NCI-H2227 (cell line): ENCODE measurements around the gene ARHGAP15.

ENCODE experiments used
- DNase-seq: peaks from one replicate; lab custom pipeline; 2025; ENCODE audit not compliant: unreplicated experiment; lab: John Stamatoyannopoulos, UW

The ARHGAP15 gene

DNA sequence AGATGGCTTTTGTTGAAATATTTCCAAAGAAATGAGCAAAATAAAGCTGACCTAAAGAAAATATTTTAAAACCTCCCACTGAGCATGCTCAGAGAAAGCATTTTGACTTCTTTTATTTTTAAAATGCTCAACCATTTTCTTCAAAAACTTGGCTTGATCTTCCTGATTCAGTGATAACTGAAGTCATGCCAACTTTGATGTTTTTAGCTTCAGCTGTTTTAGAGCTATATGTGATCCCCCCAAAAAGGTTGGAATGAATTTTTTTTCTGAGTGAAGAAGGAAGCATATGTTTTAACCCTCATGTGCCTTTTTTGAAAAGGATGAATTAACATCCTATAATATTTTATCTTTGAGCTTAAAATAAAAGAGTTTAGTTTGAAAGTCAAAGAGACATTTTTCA, 612.0 kb downstream of the ARHGAP15 start:
- no peak for DNase-seq

DNA sequence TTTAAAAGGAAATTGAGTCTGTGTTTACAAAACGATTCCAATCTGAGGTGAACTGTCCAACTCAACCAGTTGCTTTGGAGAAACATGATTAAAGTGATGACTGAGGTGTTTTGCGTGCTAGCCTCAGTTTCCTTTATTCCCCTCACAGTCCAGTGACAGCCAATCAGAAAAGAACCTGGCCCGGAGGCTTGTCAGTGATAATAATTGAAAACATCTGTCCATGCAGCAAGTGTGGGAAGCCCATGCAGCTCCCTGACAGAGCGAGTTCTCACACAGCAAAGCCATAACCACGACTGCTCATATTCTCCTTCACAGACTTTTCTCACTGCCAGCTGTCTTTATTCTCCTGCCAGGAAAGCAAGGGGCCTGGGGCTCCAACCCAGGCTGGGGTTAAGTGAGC, 613.4 kb downstream of the ARHGAP15 start:
- DNase-seq, result no peak

DNA sequence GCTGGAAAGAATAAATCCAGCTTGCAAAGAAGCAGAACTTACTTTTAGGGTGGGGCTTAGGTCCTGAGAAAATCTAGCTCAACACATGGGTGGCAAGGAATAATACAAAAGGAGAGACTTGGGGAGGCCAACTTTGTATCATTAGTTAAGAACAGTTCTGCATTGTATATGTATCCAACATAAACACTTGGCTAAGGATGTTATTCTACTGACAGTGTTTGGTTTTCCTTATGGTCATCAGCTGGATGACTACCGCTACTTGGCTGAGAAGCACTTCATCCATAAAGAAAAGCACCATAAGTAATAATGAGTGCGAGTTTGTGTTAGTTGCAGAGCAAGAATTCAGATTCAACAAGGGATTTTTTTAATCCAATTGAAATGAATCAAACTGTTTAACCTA, 614.9 kb downstream of the ARHGAP15 start:
- no peak for DNase-seq

DNA sequence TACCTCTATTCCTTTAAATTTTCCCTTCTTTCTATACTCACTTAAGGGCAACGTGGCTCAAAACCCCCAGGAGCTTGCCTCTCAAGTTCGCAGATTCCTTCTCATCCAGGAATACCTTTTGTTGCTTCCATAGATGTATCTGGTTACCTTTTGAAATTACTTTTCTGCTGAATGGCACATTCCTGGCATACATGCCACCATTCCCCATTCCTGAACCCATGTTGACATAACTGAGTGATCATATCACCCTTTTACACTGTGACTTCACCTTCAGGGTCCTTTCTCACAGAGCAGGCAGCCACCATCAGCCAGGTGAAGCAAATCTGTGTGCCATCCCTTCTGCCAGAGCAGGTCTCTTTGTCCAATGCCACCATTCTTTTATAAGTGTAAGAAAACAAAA, 615.8 kb downstream of the ARHGAP15 start:
- no peak for DNase-seq

DNA sequence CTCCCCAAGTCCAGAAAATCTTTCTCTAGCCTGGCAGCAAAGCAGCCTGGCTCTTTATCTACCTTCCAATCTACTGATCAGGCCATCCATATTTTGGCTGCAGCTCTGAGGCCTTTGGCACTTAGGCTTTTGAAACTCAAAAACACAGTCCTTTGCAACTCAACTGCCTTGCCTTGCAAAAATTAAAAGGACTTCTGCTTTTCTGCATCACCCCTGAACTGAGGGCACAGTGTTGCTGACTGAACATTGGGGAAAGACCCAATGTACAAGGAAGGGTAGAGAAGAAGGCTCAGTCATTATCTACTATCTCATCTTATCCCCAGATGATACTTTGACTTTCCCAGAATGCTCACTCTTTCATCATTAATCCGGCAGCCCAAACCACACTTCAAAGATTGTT, 625.5 kb downstream of the ARHGAP15 start:
- no peak for DNase-seq

DNA sequence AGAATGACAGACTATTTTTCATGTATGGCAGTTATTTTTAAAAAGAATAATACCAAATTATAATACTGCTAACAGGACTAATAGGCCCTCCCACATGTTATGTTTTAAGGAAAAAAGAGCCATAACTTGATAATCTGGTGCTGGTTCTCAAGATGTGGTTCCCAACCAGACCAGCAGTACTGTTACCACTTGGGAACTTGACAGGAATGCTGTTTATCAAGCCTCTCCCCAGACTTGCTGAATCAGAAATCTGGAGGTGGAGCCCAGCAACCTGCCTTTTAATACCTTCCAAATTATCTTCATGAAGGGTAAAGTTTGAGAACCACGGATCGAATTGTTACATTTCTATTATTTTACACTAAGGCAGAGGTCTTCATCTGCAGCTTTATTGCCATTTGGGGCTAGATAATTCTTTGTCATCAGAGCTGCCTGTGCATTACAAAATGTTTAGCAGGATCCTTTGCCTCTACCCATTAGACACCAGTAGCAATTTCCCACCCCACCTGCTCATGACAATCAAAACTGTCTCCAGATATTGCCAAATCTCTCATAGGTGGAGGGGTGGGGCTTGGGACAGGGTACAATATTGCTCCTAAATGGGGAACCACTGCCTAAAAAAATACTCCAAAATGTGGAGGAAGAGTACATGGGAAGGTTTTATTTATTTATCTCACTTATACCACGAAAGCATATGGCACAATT, 629.6 kb downstream of the ARHGAP15 start:
- DNase-seq, result no peak

DNA sequence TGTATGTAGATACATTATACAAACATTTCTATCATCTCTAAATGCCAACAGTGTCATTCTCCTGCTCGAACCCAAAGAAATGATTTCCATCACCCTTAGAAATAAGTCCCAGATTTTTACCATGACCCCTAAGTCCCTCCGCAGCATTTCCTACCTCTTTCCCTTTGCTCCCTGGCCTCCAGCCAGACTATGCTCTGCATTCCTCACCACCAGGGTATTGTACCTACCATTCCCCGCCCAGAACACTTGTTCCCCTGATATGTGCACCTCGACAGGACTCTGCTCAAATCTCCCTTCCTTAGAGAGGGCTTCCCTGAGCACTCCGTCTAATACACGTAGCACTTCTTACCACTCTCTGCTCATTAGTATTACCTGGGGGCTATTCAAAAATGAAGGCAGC, 630.2 kb downstream of the ARHGAP15 start:
- no peak for DNase-seq

DNA sequence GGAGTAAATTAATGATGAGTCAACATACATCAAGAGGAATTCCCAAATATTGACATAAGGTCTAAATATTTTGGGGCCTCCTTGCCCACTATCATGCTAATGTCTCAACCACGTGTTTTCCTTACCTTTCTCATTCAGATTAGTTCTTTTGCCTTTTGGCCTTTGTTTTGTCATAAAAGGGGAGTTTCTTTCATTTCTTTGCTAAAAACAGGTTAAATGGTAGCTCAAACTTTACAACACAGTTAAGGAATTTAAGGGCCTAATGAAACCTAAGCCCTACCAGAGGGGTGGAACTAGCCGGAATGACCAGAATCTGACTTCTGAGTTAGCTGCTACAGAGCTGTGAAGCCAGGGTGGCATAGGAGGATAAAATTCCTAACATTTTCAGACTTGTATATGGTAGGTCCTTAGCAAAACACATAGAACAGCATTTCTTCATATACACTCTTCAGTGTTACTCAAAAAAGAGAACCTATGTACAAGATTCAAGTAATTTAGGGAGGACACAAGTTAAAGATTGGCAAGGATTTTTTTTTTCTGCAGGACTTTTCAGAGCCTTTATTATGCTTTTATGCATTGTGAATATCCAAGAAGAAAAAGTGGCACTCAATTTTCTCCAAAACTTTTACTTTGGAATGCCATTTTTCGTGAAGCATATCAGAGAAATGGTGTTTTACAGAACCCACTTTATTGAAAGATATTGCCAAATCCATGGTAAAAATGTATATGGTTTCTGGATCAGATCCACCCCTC, 633.1 kb downstream of the ARHGAP15 start:
- no peak for DNase-seq

DNA sequence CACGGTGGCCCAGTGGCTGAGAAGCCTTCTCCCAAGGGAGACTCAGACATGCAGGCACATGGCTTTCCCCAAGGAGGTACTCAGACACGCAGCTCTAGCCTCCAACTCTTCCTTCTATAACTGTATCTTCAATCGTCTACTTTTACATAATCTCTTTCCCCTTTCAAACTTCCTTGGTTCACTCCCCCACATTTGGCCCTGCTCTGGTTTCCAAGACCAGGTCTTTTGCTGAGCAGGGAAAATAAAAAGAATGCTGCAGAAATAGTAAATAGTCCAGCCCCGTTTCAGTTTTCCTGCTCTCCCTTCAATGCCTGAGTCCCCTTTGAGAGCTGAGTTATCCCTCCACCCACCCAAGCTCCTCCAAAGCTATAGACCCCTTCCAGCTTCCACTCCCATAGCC, 635.0 kb downstream of the ARHGAP15 start:
- DNase-seq, result no peak

DNA sequence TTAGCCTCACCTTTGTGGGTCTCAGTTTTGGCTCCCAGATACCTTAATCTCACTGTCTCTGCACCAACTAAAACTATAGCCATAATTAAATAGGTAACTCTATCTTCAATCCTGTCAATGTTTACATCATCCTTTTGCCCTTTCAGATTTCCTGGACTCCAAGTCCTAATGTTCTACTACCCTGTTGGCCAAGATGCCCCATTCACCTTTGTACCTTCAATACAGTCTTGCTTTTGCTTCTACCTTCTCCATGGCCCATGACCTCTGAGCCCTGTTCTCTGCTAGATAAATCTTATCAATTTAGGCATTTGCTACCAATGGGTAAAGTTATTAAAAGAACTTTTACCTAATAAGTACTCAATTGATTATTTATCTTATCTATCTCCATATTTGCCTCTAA, 635.5 kb downstream of the ARHGAP15 start:
- no peak for DNase-seq

DNA sequence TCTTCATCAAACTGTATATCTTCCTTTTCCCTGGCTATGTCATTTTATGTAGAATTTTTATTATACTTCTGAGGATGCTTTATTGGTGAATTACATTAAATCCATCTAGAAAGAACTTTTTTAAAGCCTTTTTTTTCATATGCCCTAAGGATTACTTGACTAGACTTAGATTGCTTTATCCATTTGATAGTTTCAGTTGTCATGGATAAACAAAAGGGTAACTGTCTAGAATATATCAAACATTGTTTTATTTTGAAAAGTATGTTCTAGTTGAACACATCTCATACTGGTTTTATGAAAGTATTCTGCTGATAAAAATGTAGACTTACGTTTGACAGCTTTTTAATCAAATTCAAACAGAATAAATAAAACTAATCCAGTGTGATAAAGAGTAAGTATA, 639.8 kb downstream of the ARHGAP15 start:
- DNase-seq, result no peak

DNA sequence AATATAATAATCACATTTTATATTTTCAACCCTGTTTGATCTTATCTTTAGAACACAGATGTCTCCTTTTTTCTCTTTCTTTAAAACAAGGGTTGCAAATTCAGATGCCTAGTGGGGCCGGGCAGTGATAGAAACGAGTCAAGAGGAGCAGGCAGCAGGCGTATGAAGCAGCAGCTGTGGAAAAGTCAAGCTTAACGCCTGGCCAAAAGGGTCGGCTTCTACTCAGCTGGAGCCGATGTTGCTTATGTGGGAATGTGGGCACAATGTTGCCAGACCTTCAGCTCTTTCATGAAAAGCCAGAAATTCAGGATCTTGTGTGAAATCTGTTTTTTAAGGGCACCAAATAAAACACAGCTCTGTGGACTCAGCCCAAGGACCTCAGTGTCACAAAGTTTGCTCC, 642.7 kb downstream of the ARHGAP15 start:
- no peak for DNase-seq

DNA sequence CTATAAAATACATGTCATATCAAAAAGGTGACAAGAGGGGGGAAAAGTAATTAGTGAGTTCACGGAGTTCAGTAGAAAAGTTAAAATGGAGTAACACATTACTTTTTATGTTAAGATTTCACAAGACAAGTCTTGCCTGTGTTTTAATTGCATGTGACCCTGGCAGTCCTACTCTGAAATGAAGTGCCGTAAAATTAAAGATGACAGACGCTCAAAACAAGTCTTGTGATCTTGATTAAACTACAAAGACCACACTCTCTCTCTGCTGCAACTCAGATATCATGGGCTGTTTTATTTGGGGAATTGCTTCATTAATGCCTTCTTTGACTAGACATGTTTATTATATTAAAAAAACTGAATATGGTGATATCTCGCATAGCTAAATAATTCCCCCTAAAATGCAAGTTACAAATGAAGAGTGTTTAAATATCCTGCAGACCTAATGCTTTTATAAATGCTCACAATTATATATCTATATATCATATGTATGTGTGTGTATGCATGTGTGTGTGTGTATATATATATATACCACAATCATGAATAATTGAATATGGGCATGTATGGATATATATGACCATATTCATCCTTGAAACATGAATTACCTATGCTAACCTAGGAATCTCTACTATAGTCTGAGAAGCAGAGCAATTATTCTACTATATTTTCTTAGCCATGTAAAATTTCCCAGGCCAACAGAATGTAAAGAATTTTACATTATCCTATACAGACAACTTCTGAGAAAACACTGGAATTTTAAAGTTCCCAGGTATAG, 647.5 kb downstream of the ARHGAP15 start:
- no peak for DNase-seq

DNA sequence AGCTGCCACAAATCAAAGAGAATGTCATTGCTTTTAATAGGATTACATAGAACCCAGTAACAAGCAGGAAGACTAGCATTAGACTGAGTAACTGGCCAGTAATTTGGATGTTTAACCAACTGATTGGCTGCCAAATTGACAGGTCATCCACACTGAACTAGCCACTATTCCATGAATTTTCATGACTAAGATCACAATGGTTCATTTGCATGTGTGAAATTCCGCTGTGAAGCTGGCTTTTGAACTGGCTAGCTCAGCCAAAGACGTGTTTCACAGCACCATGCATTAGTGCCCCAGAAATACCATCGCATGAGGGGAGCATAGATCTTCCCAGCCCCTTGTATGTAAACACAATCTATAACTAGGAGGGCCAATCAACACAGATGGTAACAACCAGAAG, 649.8 kb downstream of the ARHGAP15 start:
- no peak for DNase-seq

DNA sequence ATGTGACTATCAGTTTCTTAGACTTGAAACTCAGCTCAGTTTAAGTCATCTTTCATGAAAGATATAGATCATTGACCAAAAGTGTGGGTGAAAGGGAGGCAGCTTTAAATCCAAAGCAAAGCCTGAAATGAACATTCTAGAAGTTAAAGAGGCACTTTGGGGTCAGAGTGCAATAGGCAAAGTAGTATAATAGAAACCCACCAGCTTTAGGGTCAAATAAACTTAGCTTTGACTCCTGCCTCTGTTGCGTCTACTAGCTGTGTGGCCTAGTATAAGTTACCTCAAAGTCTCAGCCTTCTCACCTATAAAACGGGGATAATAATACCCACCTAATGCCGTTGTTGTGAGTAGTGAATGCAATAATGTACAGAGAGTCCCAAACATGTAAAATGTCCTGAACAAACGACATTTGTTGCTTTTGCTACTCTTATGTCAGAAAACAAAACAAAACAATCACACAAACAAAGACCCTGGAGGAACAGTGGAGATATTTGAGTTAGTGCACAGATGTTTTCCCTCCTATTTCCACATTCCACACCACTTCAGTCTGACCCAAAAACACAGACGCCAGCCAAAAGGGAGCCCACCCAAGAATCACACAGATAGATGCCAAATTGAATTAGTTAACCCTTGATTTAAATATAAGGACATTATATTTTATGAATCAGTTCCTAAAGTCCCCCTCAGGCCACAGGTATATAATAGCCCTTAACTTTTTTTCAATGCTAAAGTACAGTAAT, 657.0 kb downstream of the ARHGAP15 start:
- DNase-seq, result no peak

DNA sequence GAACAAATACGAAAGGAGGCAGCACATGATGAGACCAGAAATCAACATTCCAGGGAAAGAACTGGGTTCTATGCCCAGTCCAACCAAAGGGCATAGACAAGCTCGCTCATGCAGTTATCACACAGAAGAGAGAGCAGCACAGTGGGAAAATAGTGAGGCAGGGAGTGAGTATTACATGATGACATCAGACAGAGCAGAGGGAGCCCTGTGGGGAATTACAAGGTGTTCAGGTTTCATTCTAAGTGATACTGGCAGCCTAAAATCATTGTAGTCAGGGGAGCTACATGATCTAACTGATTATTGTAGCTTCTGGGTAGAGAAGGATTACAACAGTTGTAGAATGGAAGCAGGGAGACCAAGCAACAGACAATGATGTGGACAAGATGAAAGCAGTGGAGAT, 658.5 kb downstream of the ARHGAP15 start:
- no peak for DNase-seq

DNA sequence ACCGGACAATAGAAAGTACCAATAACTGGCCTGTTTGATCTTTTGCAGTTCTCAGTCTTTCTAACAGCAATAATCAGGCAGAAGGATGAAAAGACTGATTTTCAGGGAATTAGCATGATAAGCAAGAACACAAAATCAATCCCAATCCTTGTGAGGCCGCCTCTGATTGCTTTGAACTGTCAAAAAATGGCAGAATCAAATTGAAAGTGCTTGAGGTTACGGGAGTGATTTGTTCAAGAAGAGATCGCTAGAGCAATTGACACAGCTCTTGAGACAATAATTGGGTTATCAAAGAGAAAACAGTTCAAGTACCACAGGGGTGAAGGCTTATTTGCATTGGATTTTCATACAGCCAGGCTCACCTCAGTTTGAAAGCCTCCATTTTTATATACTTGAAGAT, 663.4 kb downstream of the ARHGAP15 start:
- DNase-seq, result peak; percentile 53

DNA sequence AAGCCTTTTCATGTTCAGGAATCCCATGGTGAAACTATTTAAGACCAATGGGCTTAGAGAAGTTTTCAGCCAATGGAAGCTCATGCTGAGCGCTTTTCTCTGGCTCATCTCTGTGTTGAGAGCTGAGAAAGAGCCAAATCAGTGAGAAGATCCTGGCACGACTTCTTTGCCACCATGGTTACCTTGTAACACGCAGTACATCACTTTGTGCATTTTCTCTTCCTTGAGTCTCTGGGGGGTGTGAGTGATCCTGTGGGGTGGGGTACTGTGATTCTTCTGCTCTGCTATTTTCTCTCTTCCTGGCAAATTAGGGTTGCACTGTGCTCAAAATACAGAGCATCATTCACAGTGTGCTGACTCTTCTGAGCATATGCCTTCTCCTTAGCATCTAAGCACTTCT, 664.2 kb downstream of the ARHGAP15 start:
- DNase-seq, result no peak

DNA sequence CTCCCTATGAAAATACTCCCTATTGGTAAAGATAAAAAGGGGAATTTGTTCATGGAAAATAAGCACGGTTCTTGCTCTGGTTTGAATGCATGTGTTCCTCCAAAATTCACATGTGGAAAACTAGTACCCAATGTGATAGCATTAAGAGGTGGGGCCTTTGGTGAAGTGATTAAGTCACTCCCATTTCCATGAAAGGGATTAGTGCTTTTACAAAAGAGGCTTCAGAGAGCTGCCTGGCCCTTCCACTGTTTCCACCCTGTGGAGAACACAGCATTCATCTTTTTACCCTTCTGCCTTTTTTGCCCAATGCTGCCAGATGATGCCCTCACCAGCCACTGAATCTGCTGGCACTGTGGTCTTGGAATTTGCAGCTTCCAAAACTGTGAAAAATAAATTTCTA, 666.8 kb downstream of the ARHGAP15 start:
- no peak for DNase-seq

DNA sequence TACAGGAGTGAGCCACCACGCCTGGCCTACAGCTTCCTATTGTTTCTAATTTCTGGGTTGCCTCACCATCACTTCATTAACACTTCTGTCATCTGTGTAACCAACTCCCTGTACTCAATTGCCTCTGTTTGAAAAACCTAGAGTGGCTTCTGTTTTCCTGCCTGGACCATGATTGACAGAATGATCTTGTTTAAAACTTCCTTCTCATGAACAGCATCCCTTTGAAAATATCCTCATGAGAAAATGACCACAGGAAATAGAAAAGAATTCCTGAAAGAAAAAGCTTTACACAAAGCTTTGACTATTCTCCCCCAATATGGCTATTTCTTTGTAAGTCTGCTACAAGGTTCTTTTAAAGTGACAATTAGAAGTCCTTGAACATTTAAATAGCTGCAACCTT, 672.3 kb downstream of the ARHGAP15 start:
- no peak for DNase-seq

DNA sequence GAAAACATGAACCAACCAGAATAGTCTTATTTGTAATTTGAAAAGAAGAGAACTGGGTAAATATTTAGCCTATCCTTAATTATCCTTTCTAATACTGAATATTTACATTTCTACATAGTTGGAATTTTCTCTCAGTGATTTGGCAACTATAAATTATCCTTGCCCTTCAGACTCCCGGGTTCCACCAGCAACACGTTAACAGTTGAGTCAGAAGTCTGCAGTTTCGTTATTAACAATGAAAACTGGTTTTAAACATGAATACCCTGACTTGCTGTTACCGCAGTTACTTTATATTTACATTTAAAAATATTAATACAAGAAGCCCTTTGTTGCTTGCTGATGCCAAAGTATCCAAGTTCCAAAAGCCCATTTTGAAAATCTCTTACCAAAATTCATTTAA, 673.0 kb downstream of the ARHGAP15 start:
- no peak for DNase-seq
